Eye (tissue), 1 donor: Measurements from ENCODE around the gene FHL1.
"Not testable (repeated sequence)": the region's sequence is repeated elsewhere in the genome, so short reads cannot be mapped to it uniquely, and the experiment has no call there.

Experiments
- DNase-seq: peaks from one replicate; pipeline ENCODE4 v3.0.0-alpha.2; 2015

FHL1 gene

DNA sequence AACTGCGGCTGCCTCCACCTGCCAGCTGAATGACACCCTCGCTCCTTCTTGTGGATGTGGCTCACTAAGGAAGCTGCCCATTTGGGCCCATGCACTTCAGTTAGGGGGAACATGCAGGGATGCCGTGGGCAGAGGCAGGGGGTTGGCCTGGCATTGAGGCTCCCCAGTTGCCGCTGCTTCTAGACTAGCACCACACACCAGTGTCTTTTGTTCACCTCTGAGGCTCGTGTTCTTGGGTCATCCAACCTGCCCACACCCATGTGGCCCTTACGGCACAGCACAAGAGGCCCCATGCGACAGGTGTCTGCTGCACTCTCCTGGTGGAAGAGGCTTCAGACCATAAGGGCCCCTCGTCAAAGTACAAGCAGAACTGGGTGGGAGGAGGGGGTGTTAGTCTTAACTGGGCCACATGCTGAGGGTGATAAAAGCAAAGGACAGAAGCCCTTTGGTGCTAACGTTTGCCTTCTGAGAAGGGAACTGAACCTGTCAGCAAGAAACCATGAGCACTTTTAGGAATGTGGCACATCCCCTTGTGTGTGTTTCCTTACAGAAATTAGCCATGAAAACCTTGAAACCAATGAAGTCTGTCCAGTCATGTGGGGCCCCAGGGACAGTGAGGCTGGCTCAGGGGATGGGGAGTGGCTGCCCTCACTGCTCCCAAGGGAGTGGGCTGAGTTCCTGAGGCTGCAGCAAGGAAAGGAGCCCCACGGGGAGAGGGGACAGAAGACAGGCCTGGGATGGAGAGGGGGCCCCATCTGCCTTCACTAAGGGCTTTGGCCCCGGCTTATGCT, 64.6 kb downstream of the FHL1 start:
- DNase-seq: no peak

DNA sequence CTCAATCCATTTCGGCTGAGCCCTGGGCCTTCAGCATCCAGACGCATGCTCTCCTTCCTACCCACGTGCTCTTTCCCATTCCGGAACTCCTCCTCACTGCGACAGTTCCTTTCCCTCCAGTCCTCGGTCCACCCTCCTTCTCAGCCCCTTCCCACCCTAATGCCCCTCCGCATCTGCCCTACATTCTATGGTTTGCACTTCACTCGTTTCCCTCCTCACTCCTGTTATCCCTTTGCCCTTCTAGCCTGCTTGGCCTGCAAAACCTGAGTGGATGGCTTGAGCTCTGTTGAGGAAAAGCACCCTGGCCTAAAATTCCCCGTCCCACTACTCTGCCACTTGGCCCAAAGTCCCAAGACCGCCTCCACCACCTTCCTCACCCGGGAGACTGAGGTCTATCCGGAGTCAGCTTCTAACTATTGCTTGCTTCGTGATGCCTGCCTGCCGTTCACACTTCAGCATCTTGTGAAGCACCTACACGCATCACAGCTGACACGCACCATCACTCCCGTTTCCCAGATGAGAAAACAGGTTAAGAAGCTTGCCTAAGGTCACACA, 65.3 kb downstream of the FHL1 start:
- no peak for DNase-seq

DNA sequence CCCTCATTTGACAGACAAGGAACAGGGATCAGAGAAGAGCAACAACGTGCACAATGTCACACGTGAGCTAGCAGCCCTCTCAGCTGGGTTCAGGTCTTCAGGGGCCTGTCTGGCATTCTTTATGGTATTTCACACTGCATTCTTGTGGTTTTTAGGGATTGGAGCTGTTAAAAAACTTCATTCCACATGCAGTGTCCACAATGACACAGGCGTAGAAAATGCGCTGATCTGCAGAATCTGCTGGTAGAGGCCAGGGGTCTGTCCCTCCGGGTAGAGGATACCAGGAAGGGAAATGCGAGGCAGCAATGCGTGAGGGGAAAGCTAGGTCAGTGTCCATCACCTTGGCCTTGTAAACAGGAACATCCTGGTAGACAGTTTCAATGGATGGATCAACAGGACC, 67.2 kb downstream of the FHL1 start:
- DNase-seq: peak; percentile 51

DNA sequence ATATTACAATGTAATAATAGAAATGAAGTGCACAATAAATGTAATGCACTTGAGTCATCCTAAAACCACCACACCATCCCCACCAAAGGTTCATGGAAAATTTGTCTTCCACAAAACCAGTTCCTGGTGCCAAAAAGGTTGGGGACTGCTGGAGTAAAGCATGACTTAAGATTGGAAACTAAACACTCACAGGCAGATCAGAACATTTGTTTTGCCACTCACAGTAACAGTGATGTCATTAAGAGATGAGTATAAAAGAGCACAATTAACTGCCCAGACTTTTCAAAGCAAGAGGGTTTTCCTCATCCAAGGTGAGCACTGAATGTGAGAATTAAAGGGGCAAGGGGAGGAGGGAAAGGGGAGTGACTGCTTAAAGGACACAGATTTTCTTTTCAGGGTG, 68.2 kb downstream of the FHL1 start:
- DNase-seq: no peak

DNA sequence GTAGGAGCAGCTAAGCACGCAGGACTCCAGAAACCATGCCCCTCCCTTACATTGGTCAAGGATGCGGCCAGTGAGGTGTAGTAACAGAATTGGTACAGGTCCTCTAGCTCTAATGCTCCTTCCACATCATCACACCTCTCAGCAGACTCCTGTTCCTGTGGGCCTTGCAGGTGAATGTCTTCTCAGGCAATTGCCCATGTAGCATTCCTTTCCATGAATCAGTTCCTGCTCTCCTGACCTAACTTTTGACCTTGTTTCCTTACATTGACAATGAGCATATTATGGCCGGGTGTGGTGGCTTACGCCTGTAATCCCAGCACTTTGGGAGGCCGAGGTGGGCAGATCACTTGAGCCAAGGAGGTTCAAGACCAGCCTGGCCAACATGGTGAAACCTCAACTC, 72.6 kb downstream of the FHL1 start:
- DNase-seq: no peak

DNA sequence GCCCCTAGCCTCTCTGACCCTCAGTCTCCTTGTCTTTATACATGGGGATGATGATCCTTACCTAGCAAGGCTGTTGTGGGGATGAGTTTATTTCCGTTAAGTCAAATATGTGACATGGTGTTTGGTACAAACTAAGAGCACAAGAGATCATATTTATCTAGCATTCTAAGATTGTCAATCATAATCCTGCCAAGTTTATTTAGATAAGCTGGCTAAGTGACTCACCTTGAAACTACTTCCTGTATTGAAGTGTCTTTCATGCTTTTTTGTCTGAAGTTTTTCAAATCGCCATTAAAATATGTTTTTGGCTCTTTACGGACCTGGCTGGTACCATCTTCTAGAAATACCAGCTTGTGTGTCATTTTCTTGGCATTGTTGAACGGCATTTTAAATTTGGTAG, 73.2 kb downstream of the FHL1 start:
- no peak for DNase-seq

DNA sequence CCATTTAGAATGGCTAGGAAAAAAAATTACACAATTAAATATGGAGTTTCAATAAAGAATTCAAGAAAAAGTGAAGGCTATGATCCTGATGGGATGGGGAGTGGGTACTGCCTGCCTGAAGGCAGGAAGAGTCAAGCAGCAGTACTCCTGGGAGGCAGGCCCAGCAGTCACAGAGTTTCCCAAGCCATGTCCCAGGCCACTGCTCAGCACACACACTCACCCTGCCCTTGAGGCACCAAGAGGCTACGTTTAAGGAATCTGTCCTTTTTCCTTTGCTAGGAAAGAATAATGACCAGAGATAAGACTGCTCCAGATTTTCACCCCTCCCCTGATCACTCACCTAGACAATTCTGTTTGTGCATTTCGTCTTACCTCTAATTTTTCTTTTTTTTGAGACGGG, 73.6 kb downstream of the FHL1 start:
- no peak for DNase-seq

DNA sequence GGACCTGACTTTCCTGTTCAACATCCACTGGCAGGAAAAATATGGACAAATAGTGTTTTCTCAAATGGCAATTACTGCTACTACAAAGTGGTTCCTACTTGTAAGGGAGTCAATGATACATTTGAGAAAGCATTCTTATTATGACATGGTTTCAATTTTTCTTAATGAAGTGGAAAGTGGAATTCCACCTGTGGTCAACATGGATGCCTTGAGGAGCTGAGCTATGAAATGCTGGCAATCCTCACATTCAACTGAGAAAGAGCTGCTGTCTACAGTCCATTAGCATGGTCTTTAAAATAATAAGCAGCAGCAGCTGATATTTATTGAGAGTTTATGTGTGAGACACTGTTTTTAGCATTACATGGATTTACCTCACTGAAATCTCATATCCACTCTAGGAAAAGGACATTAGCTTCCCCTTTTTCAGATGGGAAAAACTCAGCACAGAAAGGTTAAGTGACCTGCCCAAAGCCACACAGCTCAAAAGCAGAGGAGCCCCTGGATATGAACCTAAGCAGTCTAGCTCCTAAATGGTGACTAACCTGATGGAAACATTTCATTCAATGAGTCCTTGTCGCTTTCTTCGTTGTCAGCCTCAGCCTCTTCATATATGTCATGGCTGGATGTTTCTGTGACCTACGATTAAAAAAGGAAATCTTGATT, 74.6 kb downstream of the FHL1 start:
- no peak for DNase-seq

DNA sequence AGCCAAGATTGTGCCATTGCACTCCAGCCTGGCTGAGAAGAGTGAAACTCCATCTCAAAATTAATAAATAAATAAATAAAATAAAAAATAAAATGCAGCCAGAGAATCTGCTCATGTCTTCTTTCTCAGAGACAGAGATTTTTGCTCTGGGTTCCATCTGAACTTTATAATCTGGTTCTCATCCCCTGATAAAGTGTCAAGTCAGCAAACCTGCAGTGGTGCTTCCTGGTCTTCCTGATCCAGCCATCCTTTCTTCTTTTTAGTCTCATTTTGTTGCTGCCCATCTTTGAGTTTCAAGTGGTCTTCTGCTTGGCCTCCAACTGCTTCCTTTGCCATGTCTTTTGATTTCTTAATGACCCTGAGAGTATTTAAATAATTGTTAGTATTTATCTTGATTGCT, 79.7 kb downstream of the FHL1 start:
- no peak for DNase-seq

DNA sequence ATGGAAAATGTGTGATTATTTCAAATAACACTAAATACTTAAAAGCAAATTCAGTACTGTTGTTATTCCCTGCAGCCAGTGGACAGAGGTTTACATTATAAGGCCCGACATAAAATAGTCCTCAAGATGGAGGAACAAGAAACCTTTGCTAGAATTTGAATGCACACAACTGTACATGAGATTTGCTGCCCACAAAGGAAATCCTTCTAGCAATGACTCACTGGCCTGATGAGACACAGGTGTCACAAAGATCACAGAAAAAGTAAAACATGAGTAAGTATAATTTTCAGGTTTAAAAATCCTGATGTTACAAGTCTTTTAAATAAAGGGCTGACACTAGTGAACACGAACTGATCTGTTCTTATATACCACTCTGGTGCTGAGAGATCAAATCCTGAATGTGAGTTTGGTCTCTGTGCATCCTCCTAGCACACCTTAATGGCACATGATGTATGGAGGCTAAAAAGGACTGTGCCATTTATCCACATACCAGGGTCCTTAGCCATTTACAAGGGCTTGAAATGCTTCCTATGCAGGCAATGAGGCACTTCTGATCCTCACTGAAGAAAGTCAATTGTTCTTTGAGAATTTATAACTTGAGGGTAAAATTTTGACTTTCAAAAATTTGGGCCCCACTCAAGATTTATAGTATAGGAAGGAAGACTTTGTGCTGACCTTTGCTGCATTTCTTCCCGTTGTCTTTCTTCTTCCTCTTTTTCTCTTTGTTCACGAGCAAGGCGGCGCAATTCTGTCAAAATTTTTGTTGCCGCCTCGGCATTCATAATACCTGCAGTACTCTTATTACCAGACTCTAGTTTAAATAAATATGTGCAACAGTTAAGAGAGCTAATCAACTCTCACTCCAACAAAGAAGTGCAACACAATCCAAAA, 80.9 kb downstream of the FHL1 start:
- no peak for DNase-seq

DNA sequence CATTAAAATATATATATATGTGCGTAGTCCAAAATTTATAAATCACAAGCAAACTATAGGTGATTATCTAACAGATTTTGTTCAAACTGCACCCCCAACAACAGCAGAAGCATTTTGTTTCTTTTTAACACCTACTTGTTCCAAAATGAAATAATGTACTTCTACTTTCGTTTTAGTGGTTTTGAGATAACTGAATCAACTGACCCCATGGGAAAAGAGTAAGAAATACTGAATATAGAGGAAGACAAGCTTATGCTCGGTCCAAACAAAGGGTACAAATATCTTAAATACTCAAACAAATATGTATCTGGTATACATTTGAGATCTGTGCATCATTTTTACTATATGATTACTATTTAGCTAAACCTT, 81.5 kb downstream of the FHL1 start:
- DNase-seq: no peak

DNA sequence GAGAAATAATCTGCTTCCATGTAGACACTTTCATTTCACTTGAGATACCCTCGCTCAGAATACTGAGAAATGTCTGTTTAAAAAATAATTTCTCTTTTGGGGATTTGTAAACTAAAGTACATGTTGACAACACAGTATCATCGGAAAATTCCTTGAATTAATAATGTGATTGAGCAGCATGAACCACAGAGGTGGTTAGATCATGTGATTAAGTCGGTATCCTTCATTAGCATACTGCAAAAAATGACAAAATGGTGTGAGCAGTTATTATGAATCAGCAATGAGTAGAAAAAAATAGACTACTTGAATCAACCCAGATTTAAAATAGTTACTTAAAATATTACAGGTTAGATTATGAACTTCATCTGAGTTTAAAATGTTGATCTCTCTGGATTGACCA, 89.7 kb downstream of the FHL1 start:
- DNase-seq: no peak

DNA sequence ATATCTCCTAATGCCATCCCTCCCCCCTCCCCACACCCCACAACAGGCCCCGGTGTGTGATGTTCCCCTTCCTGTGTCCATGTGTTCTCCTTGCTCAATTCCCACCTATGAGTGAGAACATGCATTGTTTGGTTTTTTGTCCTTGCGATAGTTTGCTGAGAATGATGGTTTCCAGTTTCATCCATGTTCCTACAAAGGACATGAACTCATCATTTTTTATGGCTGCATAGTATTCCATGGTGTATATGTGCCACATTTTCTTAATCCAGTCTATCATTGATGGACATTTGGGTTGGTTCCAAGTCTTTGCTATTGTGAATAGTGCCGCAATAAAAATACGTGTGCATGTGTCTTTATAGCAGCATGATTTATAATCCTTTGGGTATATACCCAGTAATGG, 90.5 kb downstream of the FHL1 start:
- DNase-seq: not testable (repeated sequence)

DNA sequence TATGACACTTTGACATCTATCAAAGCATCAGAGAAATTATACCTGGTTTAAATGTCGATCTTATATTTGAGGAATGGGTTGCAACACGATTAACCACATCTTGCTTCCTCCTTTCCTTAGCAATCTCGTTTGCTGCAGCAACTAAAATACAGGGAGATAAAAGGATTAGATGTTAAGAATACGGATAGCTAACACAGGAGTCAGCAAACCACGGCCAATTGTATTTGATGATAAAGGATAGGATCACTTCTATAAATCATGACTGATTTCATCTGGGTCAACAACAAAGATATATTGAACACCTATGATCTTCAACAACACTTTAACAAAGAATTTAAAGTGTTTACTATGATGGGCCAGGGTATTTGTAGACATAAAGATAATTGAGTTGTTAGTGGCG, 98.9 kb downstream of the FHL1 start:
- no peak for DNase-seq

DNA sequence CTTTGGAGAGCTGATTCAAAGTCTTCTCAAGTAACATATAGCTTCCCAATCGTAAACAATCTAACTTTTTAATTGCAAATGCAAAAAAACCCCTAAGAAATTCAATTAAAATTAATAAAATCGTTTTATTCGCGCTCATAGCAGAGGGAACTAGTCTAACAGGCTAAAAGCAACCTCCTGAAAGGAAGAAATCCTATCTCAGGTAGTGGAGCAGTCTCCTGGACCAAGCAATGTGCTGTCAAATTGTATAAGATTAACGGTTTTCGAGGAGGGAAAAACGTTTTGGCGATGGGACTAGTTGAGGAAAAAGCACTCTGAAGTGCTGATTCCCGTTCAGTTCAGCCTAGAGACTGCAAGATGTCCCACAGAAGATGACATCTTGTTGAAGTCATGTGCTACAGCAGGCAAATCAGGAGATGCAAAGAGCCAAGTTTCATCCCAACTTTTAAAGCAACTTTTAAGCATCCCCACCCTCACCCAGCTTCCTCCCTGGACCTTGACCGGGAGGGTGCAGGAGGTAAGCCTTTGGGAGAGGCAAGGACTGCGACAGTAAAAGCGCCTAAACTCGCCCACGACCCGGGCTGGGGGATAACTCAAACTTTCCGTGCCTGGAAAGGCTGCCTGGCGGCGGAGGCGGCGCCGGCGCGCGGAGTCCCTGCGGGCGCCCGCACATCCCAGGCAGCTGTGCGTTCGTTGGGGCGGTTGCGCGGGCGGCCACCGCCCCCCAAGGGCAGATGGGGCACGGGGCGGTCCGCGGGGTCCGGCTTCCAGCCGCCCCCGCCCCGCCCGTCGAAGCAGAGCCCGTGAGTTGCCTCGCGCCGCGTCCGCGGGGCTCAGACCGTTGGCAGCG, 103.1 kb downstream of the FHL1 start:
- peak; percentile 45 for DNase-seq

DNA sequence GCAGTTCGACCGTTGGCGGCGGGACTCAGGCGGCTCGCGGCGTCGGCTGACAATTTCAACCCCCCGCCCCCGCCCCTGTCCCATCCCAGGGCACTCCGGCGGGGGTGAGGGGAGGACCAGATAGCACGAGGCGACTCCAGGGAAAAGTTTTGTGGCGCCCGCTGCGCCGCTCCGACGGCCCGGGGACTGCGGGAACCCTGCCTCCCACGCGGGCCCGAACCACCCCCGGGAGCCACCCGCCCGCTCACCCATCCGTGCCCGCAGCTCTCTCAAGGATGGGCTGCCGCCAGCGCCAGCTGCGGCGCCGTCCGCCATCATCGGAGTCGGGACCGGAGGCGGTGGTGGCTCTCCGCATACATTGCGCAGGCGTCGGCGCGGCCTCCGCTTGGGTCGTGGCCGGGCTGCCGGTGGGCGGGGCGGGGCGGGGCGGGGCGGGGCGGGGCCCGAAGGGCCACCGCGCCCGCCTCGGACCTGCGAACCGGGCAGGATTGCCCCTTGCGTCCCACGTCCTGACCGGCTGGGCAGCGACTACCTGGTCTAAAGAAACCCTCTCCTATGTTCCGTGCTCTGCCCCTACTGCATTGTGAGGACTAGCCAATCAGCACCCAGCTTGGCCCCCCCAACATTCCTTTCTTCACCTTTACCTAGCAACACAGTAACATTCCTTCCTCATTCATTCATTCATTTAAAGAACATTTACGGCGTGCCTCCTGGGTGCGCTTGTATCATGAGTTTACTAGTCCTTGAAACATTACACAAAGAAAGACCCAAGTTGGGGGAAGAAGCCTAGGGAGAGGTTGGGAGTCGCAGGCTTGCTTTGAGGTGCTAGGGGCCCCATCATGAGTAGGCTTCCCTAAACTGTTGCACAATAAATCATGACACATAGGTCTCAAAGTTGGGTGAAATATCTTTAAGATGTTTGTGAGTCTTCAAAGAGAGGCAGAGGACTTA, 104.0 kb downstream of the FHL1 start, which contains the start of gene MAP7D3:
MAP7D3 (minus strand) TSS at position 360 of the 951 bp plus-strand sequence; CDS start at position 318, 42 bp downstream.
- peak; percentile 67 for DNase-seq

DNA sequence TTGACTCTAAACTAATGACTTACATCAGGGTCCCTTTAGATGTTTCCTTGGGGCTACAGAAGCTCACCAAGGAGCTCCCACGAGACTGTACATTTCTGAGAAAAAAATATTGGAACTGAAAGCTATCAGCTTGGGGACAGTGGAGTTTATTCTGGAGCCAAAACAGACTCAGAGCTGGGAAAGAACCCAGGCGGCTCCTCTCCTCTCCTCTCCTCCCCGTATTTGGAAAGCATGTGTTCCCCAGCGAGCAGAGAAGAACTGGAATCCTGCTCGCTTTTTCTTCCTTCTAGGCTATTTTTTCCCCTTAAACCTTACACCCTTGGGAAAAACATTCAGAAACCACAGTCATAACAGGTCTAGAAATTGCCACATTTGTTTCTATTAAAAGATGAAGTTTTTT, 108.2 kb downstream of the FHL1 start:
- no peak for DNase-seq

DNA sequence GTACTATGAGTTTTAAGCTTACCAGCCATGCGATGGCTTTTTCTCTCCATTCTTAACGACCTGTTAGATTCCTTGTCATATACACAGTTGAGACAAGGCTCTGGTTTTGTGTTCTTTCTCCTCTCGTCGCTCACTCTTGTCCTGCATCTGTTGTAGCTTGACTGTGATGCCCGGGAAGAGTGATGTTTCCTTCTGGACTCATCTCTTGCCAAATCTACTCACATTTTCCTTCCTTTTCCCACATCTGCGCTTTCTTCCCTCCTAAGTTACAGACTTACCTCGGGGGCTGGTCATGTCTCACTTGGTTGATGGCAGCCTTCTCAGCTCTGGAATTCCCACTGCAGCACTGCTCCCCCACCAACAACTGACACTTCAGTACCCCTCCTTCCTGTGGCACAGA, 108.7 kb downstream of the FHL1 start:
- no peak for DNase-seq

DNA sequence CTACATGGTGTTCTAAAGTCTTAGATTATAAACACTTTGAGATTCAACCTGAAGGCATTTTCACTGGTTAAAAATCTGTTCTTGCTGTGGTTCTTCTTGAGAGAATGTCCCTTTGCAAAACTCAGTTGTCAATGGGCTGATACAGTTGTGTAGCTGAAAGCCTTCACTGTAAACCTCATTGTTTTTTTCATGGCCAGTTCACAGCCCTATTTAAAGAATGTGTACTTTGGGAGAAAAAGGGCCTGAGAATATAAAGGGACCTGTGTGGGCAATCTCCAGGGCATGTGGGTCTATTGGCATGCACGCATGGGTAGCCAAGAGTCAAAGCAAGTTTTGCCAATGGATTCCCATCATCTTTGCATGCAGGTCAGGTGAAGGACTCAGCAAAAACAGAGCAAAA, 111.6 kb downstream of the FHL1 start:
- DNase-seq: no peak

DNA sequence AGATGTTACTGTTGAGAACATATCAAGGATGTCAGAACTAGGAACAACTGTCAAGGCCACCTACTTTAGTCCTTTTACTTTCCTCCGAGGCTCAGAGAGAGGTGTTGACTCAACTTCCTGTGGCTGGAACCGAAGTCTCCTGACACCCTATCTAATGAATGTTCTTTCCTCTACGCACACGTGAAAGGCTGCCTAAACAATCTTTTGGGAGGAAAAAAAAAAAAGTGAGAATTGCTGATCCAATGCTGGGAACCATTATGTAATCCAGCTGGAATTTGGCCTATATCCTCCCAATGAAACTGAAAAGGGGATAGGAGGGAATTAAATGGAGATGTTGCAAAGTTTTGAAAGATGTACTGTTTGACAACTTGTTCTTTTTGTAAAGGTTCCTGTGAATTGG, 112.2 kb downstream of the FHL1 start:
- DNase-seq: no peak

DNA sequence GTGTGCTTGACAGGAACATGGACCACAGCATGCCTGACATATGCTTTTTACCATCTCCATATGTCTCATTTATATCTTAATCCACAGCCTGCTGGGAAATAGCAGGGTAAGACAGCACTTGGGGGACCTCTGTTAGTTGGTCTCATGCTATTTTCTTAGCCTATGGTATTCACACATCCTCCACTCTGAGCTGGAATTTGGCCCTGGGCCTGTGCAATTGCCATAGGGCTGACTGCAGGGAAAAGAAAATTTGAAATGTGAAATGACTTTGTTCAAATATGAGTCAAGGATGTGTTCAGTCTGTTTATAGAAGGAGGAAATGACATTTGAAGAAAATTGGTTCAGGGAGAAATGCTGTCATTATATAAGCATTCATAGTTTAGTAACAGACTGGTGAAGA, 113.4 kb downstream of the FHL1 start:
- DNase-seq: no peak
